GM12892 (cell line): ENCODE data around the gene GOSR1.
"Not testable (repeated sequence)": the region's sequence is repeated elsewhere in the genome, so short reads cannot be mapped to it uniquely, and the experiment has no call there.

Source experiments
- POLR2A ChIP-seq: IDR thresholded peaks from 2 replicates; pipeline ENCODE4 v1.6.1; 2011; ENCODE audit warnings: low read depth, low read length, control low read depth
- TAF1 ChIP-seq: IDR thresholded peaks from 2 replicates; pipeline ENCODE4 v1.6.1; 2011; ENCODE audit warnings: low read depth, mild to moderate bottlenecking, control low read depth, low read length, borderline replicate concordance

GRCh38 chr17:30551274-30551995 is 74.2 kb downstream of the GOSR1 start:
- TF ChIP-seq TAF1, POLR2A: not testable (repeated sequence)
